Amniotic epithelial cell (primary cell): ENCODE measurements around the gene PADI2.

Experiments
- DNase-seq: peaks from one replicate; pipeline ENCODE4 v3.0.0-alpha.2; 2010; ENCODE audit warnings: low read depth

PADI2 gene

DNA sequence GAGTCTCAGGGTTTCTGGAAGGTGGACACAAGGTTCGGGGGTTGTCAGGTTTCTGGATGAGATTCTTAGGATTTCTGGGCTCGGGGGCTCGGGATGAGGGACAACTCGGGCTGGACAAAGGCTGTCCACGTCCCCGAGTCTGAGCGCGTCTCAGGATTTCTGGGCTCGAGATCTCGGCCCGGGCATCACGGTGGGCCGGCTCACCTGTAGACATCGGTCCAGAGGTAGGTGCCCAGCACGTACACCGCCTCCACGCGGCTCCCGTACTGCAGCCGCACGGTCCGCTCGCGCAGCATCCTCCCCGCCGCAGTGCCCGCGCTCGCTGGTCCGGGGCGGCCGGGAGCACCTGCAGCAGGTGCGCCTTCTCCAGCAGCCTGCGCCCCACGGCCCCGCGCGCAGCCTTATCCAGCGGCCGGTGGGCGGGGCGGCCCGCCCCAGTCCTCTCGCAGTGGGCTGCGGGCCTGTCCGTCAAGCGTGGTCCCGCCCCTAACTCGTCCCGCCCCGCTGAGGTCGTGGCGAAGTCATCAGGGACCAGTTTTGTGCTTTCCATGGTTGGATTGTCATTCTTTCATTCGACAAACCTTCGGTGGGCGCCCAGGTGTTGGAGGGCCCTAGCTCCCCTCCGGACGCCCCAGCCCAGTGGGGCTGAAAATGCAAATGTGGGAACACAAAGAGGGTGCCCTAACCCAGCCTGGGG lies at the start of gene PADI2:
TSS of gene PADI2 (minus strand) at position 376 of the 697 bp plus-strand sequence. CDS start at position 296, 80 bp downstream.
- DNase-seq = peak; percentile 24

DNA sequence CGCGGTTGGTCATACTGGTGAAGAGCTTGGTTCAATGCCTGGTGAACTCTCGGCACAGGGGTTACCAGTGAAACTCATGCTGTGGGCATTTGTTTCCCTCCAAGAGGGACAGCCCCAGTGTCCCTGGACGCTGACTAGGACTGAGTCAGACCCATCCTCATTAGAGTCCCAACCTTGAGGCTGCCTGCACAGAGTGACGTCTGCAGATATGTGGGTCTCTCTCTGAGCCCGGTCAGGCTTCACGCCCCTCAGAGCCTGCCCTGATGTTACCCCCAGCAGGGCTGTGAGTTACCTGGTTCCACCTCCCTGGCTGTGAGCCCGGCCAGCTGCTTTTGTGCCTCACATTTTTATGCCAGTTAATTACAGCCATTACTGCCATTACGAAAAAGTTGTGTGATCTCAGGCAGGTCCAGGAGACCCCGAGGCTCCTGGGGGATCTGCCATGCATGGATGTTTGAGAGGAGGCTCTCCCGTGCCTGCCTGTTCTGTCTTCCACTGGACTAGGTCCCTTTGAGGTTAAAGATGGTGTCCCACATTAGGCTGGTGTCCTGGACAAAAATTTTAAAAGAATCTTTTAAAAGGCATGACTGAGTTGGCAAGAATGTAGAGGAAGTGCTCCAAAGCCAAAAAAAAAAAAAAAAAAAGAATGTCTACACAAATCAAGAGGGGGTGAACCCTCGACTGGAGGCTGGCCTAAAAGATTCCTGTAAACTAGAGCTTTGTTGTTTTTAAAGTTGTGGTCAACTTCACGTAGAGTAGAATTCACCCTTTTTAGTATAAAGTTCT lies 49.0 kb upstream of the PADI2 start:
- peak; percentile 51 for DNase-seq

DNA sequence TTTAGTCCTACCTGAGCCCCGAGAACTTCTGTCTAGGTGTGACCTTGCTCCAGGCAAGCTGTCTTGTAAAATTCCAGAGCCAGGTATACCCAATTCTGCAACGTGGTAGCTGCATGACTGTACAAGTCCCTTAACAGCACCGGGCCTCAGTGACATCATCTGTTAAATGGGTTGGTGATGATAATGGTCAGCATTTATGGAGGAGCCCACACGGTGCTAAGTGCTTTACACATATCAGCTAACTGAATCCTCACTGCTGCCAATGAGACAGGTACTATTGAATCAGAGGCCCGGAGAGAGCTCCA lies 48.5 kb upstream of the PADI2 start:
- no peak for DNase-seq

DNA sequence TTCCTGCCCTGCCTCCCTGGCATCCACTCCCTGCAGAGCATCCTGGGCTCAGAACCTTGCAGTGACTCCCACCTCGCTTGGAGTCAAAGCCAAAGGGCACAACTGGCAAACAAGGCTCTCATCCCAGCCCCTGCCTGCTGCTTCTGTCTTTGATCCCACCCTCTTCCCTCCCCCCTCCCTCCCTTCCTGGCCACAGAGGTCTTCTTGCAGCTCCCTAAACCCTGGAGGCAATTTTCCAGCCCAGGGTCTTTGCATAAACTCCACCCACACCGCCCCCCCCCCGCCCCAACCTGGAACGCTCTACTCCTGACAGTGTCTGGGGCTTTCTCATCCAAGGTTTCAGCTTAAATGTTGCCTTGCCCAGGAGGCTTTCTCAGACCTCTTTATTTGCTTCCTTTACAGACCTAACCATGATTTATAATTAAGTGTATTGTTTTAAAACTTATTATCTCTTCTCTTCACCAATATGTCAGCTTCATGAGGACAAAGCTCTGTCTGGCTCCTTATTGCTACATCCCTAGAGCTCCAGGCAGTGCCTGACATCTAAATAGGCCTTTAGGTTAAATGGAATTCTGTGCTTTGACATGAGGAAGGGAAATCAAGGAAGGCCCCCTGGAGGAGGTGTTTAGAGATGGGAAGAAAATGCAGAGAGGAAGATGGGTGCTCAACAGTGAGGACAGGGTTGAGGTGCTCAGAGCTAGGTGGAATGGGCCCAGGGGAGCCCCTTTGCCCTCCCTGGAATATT lies 48.0 kb upstream of the PADI2 start:
- peak; percentile 55 for DNase-seq

DNA sequence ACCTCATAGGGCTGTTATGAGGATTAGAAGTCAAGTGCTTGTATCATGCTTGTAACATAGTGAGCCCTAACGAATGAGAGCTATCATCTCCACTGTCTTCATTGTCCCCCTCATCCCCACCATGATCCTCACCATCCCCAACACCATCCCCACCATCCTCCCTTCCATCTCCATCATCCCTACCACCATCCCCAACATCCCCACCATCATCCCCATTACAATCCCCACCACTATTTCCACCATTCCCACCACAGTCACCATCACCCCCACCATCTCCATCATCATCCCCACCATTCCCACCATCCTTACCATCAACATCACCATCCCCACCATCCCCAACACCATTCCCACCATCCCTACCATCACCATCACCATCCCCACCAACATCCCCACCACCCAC lies 46.6 kb upstream of the PADI2 start:
- DNase-seq = no peak

DNA sequence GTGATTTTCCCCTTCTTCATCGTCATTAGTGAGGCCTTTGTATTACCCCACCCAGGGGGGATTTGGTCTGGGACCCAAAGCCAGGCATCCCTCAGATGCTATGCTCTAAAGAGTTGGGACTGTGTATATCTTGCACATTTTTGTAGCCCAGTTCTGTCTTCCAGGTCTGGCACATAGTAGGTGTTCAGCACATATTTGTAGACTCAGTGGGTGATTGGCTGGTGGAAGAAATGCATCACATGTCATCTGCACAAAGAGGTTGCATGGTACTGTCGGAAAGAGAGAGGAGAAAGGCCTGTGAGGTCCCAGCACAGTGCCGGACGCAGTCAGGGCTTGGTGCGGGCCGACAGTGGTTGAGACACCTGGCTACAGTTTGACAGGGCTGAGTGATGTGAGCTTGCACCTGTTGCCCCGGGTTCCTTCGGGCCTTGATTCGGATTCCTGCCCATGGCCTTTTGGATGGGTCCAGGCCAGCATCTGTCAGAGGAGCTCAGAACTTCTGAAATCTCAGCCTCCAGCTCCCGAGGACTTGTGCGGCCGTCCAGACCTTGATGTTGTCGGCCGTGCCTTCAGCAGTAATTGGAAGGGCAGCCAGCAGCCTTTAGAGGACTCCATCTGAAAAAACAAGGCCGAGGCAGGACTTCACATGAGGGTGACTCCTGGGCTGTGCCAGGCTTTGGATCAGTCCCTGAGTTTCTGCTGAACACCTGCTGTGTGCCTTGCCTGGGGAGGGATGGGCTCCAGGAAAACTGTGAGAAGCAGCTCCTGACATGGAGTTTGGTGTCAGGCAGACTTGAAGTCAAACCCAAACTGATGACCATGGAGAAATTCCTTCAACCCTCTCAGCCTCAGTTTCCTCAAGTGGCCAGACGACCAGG lies 44.8 kb upstream of the PADI2 start:
- no peak for DNase-seq

DNA sequence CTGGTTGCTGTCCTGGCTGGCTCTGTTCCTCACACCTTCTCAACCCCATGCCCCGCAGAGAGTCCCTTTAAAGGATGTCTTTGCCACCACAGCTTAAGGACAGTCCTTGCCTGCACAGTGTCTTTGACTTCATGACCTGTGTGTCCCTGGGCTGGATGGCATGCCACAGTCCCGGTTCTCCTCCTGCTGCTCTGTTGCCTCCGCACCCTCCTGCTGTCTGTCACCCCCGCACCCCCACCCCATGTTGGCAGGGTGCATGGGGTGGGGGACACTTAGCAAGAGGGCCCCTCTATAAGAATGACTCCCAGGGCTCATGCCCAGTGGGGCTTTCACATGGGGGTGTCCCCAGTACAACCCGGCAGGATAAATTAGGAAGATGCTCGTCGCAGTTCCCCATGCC lies 44.1 kb upstream of the PADI2 start:
- no peak for DNase-seq

DNA sequence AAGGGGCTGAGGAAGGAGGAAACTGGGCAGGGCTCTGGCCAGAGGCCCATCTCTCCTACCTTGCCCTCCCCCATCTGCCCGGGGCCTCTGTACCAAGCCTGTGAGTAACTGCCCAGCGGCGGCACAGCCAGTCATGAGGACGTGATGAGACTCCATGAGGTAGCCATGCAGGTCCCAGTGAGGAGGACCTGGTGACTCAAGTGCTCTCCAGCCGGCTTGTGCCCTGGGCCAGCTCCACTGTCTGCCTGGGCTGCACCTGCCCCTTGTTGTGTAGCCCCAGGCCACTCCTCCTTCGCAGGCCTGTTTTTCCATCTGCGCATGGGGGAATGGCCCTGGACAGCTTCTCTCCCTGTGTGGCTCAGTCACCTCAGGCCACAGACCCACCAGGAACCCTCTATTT lies 43.7 kb upstream of the PADI2 start:
- no peak for DNase-seq

DNA sequence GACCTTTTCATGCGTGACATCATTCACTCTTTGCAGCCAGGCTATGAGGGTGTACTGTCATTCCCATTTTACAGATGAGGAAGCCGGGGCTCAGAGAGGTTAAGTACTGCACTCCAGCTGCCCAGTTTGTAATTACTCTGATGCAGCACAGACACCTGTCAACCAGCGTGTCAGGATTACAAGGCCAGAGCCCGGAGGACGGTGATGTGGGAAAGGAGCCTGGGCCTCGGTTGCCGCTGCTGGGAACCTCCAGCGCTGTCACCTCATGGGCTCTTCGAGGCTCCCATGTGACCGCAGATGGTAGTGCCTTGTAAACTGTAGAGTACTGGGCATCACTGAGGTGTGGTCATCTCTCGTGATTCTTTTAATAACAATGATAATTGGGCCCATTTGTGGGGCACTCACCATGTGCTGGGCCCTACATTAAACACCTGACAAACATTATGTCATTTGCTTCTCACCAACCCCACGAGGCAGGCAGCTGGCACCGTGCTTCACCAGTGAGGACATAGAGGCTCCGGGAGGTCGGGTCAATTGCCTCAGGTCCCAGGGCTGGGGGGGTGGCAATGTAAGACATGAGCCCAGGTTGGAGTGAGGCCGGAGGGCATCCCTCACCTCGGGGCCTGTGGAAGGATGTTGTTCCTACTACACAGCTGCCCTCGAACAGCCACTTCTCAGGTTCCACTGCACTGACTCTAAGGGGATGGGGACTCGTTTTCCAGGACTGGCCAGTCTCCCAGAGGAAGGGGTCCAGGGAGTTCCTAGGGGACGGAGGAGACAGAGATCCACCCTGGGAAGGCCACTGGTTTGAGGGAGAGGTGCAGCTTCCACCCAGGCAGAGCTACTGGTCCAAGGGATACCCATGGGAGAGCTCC lies 42.9 kb upstream of the PADI2 start:
- DNase-seq = no peak

DNA sequence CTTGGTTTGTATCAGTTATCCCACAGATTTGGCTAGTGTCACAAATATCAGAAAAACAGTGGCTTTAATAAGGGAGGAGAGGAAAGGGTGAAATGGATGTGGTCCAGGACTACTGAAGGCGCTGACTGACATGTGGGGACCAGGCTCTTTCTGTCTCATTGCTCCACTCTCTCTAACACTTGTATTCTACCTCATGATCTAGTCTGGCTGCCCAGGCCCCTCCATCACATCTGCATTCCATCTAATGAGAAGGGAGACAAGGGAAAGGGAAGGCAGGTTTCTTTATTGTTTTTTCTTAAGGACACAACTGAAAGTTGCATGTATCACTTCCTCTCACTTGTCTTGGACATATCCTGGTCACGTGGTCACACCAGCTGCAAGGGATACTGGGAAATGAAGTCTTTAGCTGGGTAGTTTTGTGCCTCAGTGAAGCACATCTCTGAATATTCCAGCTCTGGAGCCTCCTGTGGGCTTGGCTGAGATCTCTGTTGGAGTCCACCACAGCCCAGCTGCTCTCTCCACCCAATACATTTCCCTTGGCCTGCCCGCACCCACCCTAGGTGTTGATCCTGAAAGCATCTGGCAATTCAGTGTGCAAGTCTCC lies 42.0 kb upstream of the PADI2 start:
- DNase-seq = no peak

DNA sequence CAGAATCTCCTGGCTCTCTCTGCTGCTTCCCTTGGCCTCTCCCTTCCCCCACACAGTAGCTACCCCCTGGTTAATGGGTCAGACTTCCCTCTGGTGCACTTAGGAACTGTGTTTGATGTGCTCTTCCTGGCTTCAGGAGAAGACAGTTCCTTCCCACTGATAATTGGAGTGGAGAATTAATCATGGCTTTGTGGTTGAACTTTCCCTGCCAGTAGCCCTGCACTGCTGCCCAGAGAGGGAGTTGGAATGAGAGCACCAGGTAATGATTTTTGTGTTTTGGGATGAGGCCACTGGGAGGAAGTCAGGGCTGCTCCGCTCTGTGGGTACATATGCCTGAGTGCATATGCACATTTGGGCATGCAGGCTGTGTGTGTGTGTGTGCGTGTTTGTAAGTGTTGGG lies 39.7 kb upstream of the PADI2 start:
- peak; percentile 32 for DNase-seq

DNA sequence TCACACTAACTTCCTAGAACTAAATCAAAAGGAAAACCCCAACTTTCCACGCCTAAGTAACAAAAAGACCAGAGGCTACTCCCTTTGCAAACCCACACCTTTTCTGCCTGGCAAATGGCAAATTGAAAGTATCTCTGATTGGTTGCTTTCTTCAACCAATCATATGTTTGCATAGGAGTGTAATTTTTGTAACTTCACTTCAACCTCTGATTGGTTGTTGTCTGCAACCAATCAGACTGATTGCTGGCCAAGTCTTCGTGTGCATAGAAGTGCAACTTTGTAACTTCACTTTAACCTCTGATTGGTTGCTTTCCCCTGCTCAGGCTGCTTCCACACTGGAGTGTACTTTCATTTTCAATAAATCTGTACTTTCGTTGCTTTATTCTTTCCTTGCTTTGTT lies 36.9 kb upstream of the PADI2 start:
- peak; percentile 31 for DNase-seq

DNA sequence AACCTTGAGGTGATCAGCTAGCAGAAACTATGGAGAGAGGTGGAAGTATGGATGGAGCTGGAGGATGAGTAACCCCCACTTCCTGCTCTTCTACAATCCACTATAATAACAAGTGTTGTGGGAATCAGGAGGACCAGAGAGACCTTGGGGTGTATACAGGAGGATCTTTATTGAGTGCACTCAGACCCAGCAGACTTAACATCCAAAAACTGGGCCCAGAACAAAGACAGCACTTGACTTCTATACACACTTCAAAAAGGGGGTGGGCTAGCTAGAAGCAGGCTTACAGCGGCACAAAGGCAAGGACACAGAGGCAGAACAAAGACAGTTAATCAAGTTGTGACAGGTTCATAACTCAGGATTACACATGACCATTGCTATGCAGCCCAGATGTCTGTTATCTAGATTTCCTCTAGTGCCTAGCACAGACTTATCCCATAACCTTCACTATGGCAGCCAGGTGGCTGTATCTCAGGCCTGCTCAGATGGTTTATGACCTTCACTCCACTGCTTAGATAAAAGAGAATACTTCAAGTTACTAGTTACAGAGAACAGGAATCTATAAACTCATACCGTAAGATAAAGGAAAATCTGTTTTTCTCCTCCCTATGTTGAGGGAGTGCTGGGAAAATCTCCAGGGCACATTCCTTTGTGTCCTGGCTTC lies 36.1 kb upstream of the PADI2 start:
- peak; percentile 84 for DNase-seq

DNA sequence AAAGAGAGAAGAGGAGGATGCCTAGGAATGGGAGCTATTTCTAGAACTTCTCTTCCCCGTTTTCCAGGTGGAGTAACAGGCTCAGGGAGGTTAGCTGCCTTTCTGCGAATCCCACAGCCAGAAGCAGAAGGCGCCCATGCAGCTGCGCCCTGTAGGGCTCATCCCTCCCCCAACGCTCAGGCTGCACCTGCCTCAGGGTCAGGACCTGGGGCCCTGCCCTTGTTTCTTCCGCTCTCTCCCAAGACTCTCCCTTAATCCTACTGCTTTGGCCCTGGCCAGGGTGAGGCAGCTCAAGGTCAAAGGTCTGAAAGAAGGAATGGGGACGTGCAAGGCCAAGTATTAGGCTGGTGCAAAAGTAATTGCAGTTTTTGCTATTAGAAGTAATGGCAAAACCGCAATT lies 30.5 kb upstream of the PADI2 start:
- no peak for DNase-seq

DNA sequence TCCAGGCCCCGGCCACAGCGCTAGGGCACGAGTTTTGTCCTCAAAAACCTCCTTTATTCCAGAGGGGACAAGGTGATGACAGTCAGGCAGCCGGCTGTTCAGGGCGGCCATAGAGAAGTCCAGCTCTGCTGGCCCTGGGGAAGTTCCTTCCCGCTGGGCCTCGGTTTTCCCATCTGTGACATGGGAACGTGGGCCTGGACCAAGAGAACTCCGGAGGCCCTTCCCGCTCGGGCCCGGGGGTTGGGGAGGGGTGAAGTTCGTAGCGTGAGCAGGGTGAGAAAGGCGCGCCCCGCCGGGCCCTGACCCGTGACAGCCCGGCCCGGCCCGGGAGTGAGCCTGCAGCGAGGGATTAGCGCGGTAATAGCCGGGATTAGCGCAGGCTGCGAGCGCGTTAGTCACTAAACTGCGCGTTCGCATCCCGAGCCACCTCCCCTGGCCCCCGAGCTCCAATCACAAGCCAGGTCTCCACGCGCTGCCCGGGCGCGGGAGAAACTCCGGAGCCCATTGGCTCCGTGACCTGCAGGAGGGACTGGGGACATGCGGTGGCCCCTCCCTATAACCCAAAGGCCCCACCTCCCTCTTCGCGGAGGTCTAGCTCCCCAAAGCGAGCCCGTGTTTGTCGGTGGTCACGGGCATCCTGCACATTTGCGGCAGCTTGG lies 29.8 kb upstream of the PADI2 start:
- no peak for DNase-seq

DNA sequence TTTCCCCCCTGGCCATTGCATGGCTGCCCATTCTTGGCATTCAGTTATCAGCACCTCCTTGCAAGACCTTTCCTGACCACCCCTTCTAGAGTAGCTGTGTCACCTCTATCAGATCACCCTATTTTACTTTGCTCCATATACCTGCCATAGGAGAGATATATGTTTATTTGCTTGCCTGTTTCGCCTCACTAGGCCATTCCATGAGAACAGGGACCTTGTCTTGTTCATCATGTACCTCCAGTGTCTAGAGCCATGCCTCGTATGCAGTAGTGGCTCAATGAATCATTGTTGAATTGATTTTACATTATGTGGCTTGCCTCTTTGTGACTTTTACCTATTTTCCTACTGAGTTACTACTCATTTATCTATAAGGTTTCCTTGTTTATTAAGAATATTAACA lies 26.4 kb upstream of the PADI2 start:
- DNase-seq = no peak

DNA sequence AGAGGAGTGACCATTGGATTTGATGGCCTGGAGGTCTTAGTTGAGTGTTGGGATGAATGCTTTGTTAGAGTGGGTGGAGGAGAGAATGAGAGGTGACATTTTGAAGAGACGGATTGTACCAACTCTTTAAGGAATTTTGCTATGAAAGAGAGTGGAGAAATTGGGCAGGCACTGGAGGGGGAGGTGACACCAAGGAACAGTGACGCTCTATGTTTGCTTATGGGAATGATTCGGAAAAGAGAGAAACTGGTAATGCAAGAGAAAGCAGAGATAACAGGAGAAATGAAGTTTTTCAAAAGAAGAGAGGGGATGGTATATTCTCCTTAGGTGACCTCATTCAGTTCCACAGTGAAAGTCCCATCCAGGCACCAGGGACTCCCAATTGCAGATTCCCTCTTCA lies 24.5 kb upstream of the PADI2 start:
- DNase-seq = no peak

DNA sequence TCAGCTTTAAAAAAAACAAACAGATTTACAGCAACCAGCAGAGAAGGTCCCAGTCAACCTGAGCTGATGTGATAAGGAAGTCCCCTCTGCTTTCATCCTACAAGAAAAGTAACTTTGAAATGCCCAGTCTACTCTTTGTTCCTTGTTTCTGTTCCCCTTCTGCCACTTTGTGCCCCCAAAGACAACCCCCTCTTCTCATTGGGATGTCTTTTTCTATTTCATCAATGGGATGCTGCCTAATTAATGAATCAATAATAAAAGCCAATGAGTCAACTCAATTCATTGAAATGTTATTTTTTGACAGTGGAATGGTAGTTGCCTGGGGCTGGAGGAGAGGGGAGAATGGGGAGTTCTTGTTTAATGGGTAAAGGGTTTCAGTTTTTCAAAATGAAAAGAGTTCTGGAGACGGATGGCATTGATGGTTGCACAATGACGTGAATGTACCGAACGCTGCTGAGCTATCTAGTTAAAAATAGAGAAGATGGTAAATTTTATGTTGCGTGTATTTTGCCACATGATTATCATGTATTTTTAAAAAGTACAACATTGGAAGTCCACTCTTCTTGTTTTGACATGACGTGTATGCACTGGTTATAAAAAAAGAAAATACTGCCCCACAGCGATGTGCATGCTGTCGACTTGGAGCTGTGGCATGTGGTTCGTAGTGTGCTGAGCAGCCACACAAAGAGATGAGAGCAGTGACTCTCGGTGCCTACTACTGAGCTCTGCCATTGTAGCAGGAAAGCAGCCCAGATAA lies 22.4 kb upstream of the PADI2 start:
- no peak for DNase-seq

DNA sequence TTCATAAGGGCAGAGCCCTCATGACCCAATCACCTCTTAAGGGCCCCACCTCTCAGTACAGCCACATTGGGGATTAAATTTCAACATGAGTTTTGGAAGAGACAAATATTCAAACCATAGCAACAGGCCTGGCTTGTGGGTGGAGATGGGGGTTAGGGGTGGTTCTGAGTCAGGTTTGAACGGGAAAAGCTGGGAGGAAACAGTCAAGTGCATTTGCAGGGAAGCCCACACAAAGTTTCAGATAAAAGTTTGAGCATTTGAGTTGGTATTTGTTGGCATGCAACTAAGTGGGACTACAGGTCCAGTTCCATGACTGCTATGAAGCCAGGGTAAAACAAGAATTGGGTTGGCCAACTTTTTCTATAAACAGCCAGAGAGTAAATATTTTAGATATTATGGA lies 21.0 kb upstream of the PADI2 start:
- DNase-seq = no peak
